Liver (tissue), 9 donors: ENCODE measurements around the gene UNC5A. TPM values are rescaled to one million over a fixed set of nuclear protein-coding genes. Genes with fewer than 3 reads are reported as not detected.

Experiments
- DNase-seq: peaks from one replicate; pipeline ENCODE4 v3.0.0-alpha.2; 2017; ENCODE audit warnings: low spot score
- H3K27ac ChIP-seq, 2 donors: one replicate each; pipeline ENCODE4 v1.7.0; 2013; ENCODE audit warnings: inconsistent platforms in 2 of 2, low read length in 2 of 2, control low read depth in 1 of 2, low read depth in 1 of 2, mild to moderate bottlenecking in 1 of 2
- H3K27me3 ChIP-seq, 4 donors: one replicate each; pipeline versions ENCODE4 v1.6.1 to v1.7.0; 2013; ENCODE audit warnings: low read length in 3 of 4, inconsistent platforms in 1 of 4, mild to moderate bottlenecking in 1 of 4, moderate library complexity in 1 of 4; ENCODE audit not compliant: control insufficient read depth in 4 of 4, insufficient read depth in 4 of 4
- H3K36me3 ChIP-seq, 4 donors: one replicate each; pipeline versions ENCODE4 v1.6.1 to v1.7.0; 2013; ENCODE audit warnings: low read length in 3 of 4, mild to moderate bottlenecking in 3 of 4, low read depth in 1 of 4, moderate library complexity in 1 of 4; ENCODE audit not compliant: control insufficient read depth in 4 of 4, insufficient read depth in 3 of 4
- H3K4me1 ChIP-seq, 4 donors: one replicate each; pipeline versions ENCODE4 v1.6.1 to v1.7.0; 2013; ENCODE audit warnings: low read length in 3 of 4, mild to moderate bottlenecking in 3 of 4, moderate library complexity in 1 of 4; ENCODE audit not compliant: control insufficient read depth in 4 of 4, insufficient read depth in 4 of 4
- H3K4me3 ChIP-seq, 3 donors: one replicate each; pipeline versions ENCODE4 v1.6.1 to v1.7.0; 2013; ENCODE audit warnings: low read length in 3 of 3, control low read depth in 1 of 3, low read depth in 1 of 3, mild to moderate bottlenecking in 1 of 3
- H3K9ac ChIP-seq, 2 donors: one replicate each; pipeline ENCODE4 v1.7.0; 2013; ENCODE audit warnings: low read length in 2 of 2, mild to moderate bottlenecking in 2 of 2, moderate library complexity in 2 of 2, control low read depth in 1 of 2, low read depth in 1 of 2
- H3K9me3 ChIP-seq, 4 donors: one replicate each; pipeline versions ENCODE4 v1.6.1 to v1.7.0; 2013; ENCODE audit warnings: low read length in 3 of 4; ENCODE audit not compliant: control insufficient read depth in 4 of 4
- EGR1 ChIP-seq, 2 donors: IDR thresholded peaks; 2 replicates each; pipeline ENCODE4 v1.6.1; 2016 to 2018; ENCODE audit warnings: antibody characterized with exemption in 2 of 2, low read depth in 2 of 2
- FOXA1 ChIP-seq: IDR thresholded peaks from 2 replicates; pipeline ENCODE4 v1.6.1; 2016; ENCODE audit warnings: antibody characterized with exemption
- JUND ChIP-seq, 2 donors: IDR thresholded peaks; 2 replicates each; pipeline ENCODE4 v1.6.1; 2016; ENCODE audit warnings: antibody characterized with exemption in 2 of 2
- RAD21 ChIP-seq, 2 donors: IDR thresholded peaks; 2 replicates each; pipeline ENCODE4 v1.6.1; 2016; ENCODE audit warnings: antibody characterized with exemption in 2 of 2, mild to moderate bottlenecking in 2 of 2
- RXRA ChIP-seq, 2 donors: IDR thresholded peaks; 2 replicates each; pipeline ENCODE4 v1.6.1; 2017 to 2018; ENCODE audit warnings: antibody characterized with exemption in 2 of 2, mild to moderate bottlenecking in 1 of 2
- YY1 ChIP-seq: IDR thresholded peaks from 2 replicates; pipeline ENCODE4 v1.6.1; 2016; ENCODE audit warnings: antibody characterized with exemption, mild to moderate bottlenecking
- WGBS: extraction: QIAGEN DNeasy Blood & Tissue Kit; methylation state at CpG from one replicate; pipeline ENCODE4 v1.1.7; 2013; 5-methylcytosine and 5-hydroxymethylcytosine counted together
- polyA plus RNA-seq, 2 donors: library from polyadenylated mRNA; stranded (reverse) in 1 of 2; unstranded in 1 of 2; fragments of 200-250 nt in 1 of 2; fragments of >200 nt in 1 of 2; fragmentation: Nextera tagmentation in 1 of 2; extraction: Ambion mirVana in 1 of 2; gene quantifications; one replicate each; pipeline versions ENCODE4 v1.2.1 to v1.2.3, GENCODE V29; 2013 to 2015
- total RNA-seq, 2 donors: library from RNA; depleted of rRNA; stranded (reverse); fragments of >200 nt; gene quantifications; one replicate each; pipeline ENCODE4 v1.2.3, GENCODE V29; 2014
- TF ChIP-seq, protein P1 (sequence below): IDR thresholded peaks from 2 replicates; pipeline ENCODE4 v1.6.1; 2016; ENCODE audit warnings: antibody characterized with exemption
- TF ChIP-seq, protein P2 (sequence below): IDR thresholded peaks from 2 replicates; pipeline ENCODE4 v1.6.1; 2016; ENCODE audit warnings: antibody characterized with exemption, mild to moderate bottlenecking
- TF ChIP-seq, protein P3 (sequence below): fragments of 150-350 bp; IDR thresholded peaks from 2 replicates; pipeline ENCODE4 v1.5.1; 2017; ENCODE audit warnings: improper control_type of control experiment, low read depth, low read length; ENCODE audit not compliant: missing input control
- TF ChIP-seq, protein P4 (sequence below): IDR thresholded peaks from 2 replicates; pipeline ENCODE4 v1.6.1; 2016; ENCODE audit warnings: antibody characterized with exemption
- donor health status: healthy.
- donor health status: healthy.
- donor health status: healthy.
- donor health status: healthy.
- donor health status: healthy.

Gene UNC5A
- total and polyA plus RNA-seq, 4 donors: under 0.01 to 0.07 (median 0.03) TPM; not detected in 1

DNA sequence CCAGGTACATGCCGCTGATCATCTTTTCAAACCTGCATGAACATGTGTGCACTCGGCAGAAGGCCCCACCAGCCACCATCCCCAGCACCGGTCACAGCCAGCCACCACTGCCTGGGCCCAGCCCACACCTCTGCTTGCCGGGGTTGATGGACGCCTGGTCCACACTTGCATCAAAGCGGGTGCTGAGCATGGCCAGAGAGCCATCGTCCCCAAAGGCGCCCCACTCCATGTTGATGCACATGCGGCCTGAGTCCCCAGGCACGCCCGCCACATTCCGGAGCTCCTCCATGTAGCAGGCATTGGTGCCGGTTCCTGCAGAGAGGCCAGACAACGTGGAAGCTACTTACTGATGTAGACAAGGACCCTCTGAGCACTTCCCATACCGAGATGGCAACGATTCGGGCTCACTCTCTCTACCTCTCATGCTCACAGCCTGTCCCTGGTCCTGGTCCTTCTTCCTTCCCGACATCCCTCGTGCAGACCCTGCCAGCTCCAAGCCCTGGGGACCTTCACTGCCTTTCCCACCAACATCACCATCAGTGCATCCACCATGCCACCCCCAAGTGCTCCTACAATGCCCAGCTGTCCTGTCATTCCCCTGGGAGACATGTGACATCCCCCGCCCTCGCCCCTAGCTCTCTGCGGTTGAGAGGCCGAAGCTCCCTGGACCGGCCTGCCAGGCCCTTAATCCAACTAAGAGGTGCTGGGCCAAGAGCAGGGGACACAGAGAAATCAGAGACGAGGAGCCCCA is 71.6 kb downstream of the UNC5A start (continued):
- TF ChIP-seq, protein P1, sequence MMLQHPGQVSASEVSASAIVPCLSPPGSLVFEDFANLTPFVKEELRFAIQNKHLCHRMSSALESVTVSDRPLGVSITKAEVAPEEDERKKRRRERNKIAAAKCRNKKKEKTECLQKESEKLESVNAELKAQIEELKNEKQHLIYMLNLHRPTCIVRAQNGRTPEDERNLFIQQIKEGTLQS: no peak
- no peak for TF ChIP-seq EGR1 (IDR thresholded peaks at IDR 0.05; ENCODE audit: low read depth in 2 of 2)

DNA sequence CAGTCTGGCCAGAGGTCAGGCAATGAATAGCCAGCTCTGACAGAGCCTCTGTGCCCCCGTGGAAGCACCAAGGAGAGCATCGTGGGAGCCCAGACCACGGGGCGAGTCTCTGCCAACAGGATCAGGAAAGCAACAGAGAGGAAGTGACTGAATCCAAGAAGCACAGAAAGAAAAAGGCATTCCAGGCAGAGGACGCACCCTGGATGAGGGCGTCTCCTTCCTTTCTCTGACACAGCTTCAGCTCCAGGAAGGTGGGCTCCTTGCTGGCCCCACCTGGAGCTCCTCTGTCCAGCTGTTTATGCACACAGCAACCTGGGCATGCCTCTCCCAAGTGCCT is 72.2 kb downstream of the UNC5A start:
- no peak overlapping the region for H3K4me3 ChIP-seq
- no peak overlapping the region for H3K27ac ChIP-seq
- TF ChIP-seq RAD21 (IDR thresholded peaks at IDR 0.05) (no peak), EGR1 (IDR thresholded peaks at IDR 0.05; ENCODE audit: low read depth in 2 of 2) (no peak), YY1 (no peak), JUND (IDR thresholded peaks at IDR 0.05) (no peak), RXRA (IDR thresholded peaks at IDR 0.05) (no peak), FOXA1 (no peak)
- TF ChIP-seq, protein P1: no peak
- TF ChIP-seq, protein P2, sequence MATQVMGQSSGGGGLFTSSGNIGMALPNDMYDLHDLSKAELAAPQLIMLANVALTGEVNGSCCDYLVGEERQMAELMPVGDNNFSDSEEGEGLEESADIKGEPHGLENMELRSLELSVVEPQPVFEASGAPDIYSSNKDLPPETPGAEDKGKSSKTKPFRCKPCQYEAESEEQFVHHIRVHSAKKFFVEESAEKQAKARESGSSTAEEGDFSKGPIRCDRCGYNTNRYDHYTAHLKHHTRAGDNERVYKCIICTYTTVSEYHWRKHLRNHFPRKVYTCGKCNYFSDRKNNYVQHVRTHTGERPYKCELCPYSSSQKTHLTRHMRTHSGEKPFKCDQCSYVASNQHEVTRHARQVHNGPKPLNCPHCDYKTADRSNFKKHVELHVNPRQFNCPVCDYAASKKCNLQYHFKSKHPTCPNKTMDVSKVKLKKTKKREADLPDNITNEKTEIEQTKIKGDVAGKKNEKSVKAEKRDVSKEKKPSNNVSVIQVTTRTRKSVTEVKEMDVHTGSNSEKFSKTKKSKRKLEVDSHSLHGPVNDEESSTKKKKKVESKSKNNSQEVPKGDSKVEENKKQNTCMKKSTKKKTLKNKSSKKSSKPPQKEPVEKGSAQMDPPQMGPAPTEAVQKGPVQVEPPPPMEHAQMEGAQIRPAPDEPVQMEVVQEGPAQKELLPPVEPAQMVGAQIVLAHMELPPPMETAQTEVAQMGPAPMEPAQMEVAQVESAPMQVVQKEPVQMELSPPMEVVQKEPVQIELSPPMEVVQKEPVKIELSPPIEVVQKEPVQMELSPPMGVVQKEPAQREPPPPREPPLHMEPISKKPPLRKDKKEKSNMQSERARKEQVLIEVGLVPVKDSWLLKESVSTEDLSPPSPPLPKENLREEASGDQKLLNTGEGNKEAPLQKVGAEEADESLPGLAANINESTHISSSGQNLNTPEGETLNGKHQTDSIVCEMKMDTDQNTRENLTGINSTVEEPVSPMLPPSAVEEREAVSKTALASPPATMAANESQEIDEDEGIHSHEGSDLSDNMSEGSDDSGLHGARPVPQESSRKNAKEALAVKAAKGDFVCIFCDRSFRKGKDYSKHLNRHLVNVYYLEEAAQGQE: no peak
- TF ChIP-seq, protein P3, sequence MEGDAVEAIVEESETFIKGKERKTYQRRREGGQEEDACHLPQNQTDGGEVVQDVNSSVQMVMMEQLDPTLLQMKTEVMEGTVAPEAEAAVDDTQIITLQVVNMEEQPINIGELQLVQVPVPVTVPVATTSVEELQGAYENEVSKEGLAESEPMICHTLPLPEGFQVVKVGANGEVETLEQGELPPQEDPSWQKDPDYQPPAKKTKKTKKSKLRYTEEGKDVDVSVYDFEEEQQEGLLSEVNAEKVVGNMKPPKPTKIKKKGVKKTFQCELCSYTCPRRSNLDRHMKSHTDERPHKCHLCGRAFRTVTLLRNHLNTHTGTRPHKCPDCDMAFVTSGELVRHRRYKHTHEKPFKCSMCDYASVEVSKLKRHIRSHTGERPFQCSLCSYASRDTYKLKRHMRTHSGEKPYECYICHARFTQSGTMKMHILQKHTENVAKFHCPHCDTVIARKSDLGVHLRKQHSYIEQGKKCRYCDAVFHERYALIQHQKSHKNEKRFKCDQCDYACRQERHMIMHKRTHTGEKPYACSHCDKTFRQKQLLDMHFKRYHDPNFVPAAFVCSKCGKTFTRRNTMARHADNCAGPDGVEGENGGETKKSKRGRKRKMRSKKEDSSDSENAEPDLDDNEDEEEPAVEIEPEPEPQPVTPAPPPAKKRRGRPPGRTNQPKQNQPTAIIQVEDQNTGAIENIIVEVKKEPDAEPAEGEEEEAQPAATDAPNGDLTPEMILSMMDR: no peak
- TF ChIP-seq, protein P4, sequence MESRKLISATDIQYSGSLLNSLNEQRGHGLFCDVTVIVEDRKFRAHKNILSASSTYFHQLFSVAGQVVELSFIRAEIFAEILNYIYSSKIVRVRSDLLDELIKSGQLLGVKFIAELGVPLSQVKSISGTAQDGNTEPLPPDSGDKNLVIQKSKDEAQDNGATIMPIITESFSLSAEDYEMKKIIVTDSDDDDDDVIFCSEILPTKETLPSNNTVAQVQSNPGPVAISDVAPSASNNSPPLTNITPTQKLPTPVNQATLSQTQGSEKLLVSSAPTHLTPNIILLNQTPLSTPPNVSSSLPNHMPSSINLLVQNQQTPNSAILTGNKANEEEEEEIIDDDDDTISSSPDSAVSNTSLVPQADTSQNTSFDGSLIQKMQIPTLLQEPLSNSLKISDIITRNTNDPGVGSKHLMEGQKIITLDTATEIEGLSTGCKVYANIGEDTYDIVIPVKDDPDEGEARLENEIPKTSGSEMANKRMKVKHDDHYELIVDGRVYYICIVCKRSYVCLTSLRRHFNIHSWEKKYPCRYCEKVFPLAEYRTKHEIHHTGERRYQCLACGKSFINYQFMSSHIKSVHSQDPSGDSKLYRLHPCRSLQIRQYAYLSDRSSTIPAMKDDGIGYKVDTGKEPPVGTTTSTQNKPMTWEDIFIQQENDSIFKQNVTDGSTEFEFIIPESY: no peak
- no peaks in the 10 kb centered on the region for H3K36me3 ChIP-seq
- H3K9me3 ChIP-seq: no peaks in the 10 kb centered on the region
- WGBS: 61% methylated on average over 6 of the region's 6 CpGs
- no peak overlapping the region for H3K9ac ChIP-seq
- no peak for DNase-seq
- H3K27me3 ChIP-seq: no peaks in the 10 kb centered on the region
- no peaks in the 10 kb centered on the region for H3K4me1 ChIP-seq
